Osteoblast (primary cell): Measurements from ENCODE around the gene CD3D. TPM values are rescaled to one million over a fixed set of nuclear protein-coding genes. Genes with fewer than 3 reads are reported as not detected.

Source experiments
- DNase-seq: peaks from one replicate; pipeline ENCODE4 v3.0.0; 2011; ENCODE audit warnings: low spot score, mixed read lengths; ENCODE audit not compliant: insufficient read length; ENCODE audit errors: missing footprints
- H2AFZ ChIP-seq: 2 replicates; pipeline ENCODE4 v1.6.0; 2011; ENCODE audit warnings: mild to moderate bottlenecking, low read length
- H3K27ac ChIP-seq: 2 replicates; pipeline ENCODE4 v1.5.1; 2011; ENCODE audit warnings: mild to moderate bottlenecking, low read depth, low read length, moderate library complexity
- H3K27me3 ChIP-seq: 2 replicates; pipeline ENCODE4 v1.6.0; 2012; ENCODE audit warnings: mild to moderate bottlenecking, control low read depth, inconsistent platforms, low read length, moderate library complexity; ENCODE audit not compliant: insufficient read depth
- H3K36me3 ChIP-seq: 2 replicates; pipeline ENCODE4 v1.5.1; 2011; ENCODE audit warnings: mild to moderate bottlenecking, low read length, control low read depth, moderate library complexity; ENCODE audit not compliant: insufficient read depth
- H3K4me1 ChIP-seq: 2 replicates; pipeline ENCODE4 v1.5.1; 2011; ENCODE audit warnings: mild to moderate bottlenecking, low read length, control low read depth, moderate library complexity; ENCODE audit not compliant: insufficient read depth
- H3K4me2 ChIP-seq: 2 replicates; pipeline ENCODE4 v1.6.0; 2011; ENCODE audit warnings: mild to moderate bottlenecking, low read length; ENCODE audit not compliant: insufficient read depth
- H3K4me3 ChIP-seq: fragments of 200-600 bp; sonication (generic); 3 replicates; pipeline ENCODE4 v1.5.1; 2012; ENCODE audit warnings: mild to moderate bottlenecking, low read length, inconsistent platforms; ENCODE audit not compliant: insufficient read depth
- H3K79me2 ChIP-seq: 2 replicates; pipeline ENCODE4 v1.6.0; 2012; ENCODE audit warnings: mild to moderate bottlenecking, low read length, control low read depth, inconsistent platforms; ENCODE audit not compliant: insufficient read depth
- H3K9me3 ChIP-seq: 2 replicates; pipeline ENCODE4 v1.5.1; 2011; ENCODE audit warnings: low read depth, low read length, control low read depth
- H4K20me1 ChIP-seq: 2 replicates; pipeline ENCODE4 v1.6.0; 2012; ENCODE audit warnings: mild to moderate bottlenecking, low read length, control low read depth; ENCODE audit not compliant: insufficient read depth
- CTCF ChIP-seq: IDR thresholded peaks from 2 replicates; pipeline ENCODE4 v1.5.1; 2011; ENCODE audit warnings: mild to moderate bottlenecking, low read depth, low read length, moderate library complexity; ENCODE audit errors: extremely low read depth
- total RNA-seq: library from RNA; depleted of rRNA; stranded (reverse); fragments of >200 nt; gene quantifications from 2 replicates; pipeline ENCODE4 v1.2.3, GENCODE V29; 2012

CD3D gene
- total RNA-seq, 1 donor, result not detected

GRCh38 chr11:118373263-118373662 is 30.8 kb upstream of the CD3D start:
- no peak for DNase-seq
- Histone ChIP-seq H3K79me2 (no peaks in the 10 kb centered on the region), H3K27ac (no peak overlapping the region), H3K36me3 (peaks cover 62% of the 10 kb centered on the region), H3K4me3 (no peak overlapping the region), H4K20me1 (no peaks in the 10 kb centered on the region), H2AFZ (no peak overlapping the region), H3K9me3 (no peaks in the 10 kb centered on the region), H3K27me3 (no peaks in the 10 kb centered on the region), H3K4me2 (no peak overlapping the region), H3K4me1 (no peaks in the 10 kb centered on the region)
- TF ChIP-seq CTCF, result no peak

GRCh38 chr11:118370774-118371173 is 28.3 kb upstream of the CD3D start:
- Histone ChIP-seq H2AFZ (no peak overlapping the region), H3K36me3 (peaks cover 61% of the 10 kb centered on the region), H3K4me1 (no peaks in the 10 kb centered on the region), H3K27ac (no peak overlapping the region), H4K20me1 (no peaks in the 10 kb centered on the region), H3K27me3 (no peaks in the 10 kb centered on the region), H3K4me2 (no peak overlapping the region), H3K79me2 (no peaks in the 10 kb centered on the region), H3K4me3 (no peak overlapping the region), H3K9me3 (no peaks in the 10 kb centered on the region)
- no peak for TF ChIP-seq CTCF
- no peak for DNase-seq

- H3K4me2 ChIP-seq, result no peak overlapping the region
- TF ChIP-seq CTCF, result no peak
- H3K79me2 ChIP-seq, result peaks cover 36% of the 10 kb centered on the region
- H3K27ac ChIP-seq, result no peak overlapping the region
- H3K36me3 ChIP-seq, result peaks cover 41% of the 10 kb centered on the region
- peaks cover 4% of the 10 kb centered on the region for H4K20me1 ChIP-seq
- no peaks in the 10 kb centered on the region for H3K4me1 ChIP-seq
- no peaks in the 10 kb centered on the region for H3K27me3 ChIP-seq
- DNase-seq, result no peak
- no peak overlapping the region for H2AFZ ChIP-seq
- no peaks in the 10 kb centered on the region for H3K9me3 ChIP-seq
- H3K4me3 ChIP-seq, result no peak overlapping the region
Measured at GRCh38 chr11:118366287-118366686, 23.8 kb upstream of the CD3D start.

- Histone ChIP-seq H3K4me2 (no peak overlapping the region), H3K9me3 (no peaks in the 10 kb centered on the region), H3K4me1 (peaks cover 9% of the 10 kb centered on the region), H4K20me1 (peaks cover 4% of the 10 kb centered on the region), H3K27ac (no peak overlapping the region), H3K79me2 (peaks cover 48% of the 10 kb centered on the region), H3K4me3 (no peak overlapping the region), H2AFZ (no peak overlapping the region), H3K36me3 (peaks cover 30% of the 10 kb centered on the region), H3K27me3 (no peaks in the 10 kb centered on the region)
- DNase-seq, result no peak
- TF ChIP-seq CTCF, result no peak
Measured at GRCh38 chr11:118364956-118365615, 22.6 kb upstream of the CD3D start.
